CD14-positive monocyte (primary cell): Measurements from ENCODE around the gene PMS2. TPM values are rescaled to one million over a fixed set of nuclear protein-coding genes. Genes with fewer than 3 reads are reported as not detected.
"Not testable (repeated sequence)": the region's sequence is repeated elsewhere in the genome, so short reads cannot be mapped to it uniquely, and the experiment has no call there.

ENCODE experiments used
- DNase-seq, 3 donors: peaks; one replicate each; pipeline ENCODE4 v3.0.0-alpha.2; 2011 to 2022
- H2AFZ ChIP-seq: 2 replicates; pipeline ENCODE4 v1.6.0; 2012; ENCODE audit warnings: mild to moderate bottlenecking, low read depth, low read length, inconsistent platforms; ENCODE audit not compliant: insufficient read depth, poor library complexity, severe bottlenecking
- H3K27ac ChIP-seq, 2 donors: 1 replicate in 1 of 2; 2 replicates in 1 of 2; pipeline ENCODE4 v1.5.1; 2012 to 2013; ENCODE audit warnings: low read length in 2 of 2, control low read depth in 1 of 2, inconsistent platforms in 1 of 2, low read depth in 1 of 2, mild to moderate bottlenecking in 1 of 2
- H3K27me3 ChIP-seq, 2 donors: one replicate each; pipeline versions ENCODE4 v1.6.0 to v1.6.1; 2011 to 2013; ENCODE audit warnings: low read length in 2 of 2; ENCODE audit not compliant: control insufficient read depth in 2 of 2, insufficient read depth in 2 of 2
- H3K36me3 ChIP-seq, 2 donors: replicated peaks in 1 of 2; 1 replicate in 1 of 2; 2 replicates in 1 of 2; pipeline versions ENCODE4 v1.5.1 to v1.6.1; 2012 to 2013; ENCODE audit warnings: low read length in 2 of 2, control low read depth in 1 of 2, inconsistent platforms in 1 of 2, mild to moderate bottlenecking in 1 of 2; ENCODE audit not compliant: insufficient read depth in 2 of 2, control insufficient read depth in 1 of 2
- H3K4me1 ChIP-seq, 2 donors: 1 replicate in 1 of 2; 2 replicates in 1 of 2; pipeline versions ENCODE4 v1.5.1 to v1.6.1; 2012 to 2013; ENCODE audit warnings: low read length in 2 of 2, control low read depth in 1 of 2, inconsistent platforms in 1 of 2, mild to moderate bottlenecking in 1 of 2, moderate library complexity in 1 of 2; ENCODE audit not compliant: insufficient read depth in 2 of 2, control insufficient read depth in 1 of 2
- H3K4me2 ChIP-seq: replicated peaks from 2 replicates; pipeline ENCODE3; 2012; ENCODE audit warnings: low read length, moderate library complexity, mild to moderate bottlenecking; ENCODE audit not compliant: poor library complexity, severe bottlenecking; ENCODE audit errors: extremely low read depth
- H3K4me3 ChIP-seq, 3 experiments: fragments of 200-600 bp in 1 of 3; sonication (generic) in 1 of 3; replicated peaks in 1 of 3; 1 replicate in 2 of 3; 2 replicates in 1 of 3; pipeline ENCODE4 v1.5.1; 2011 to 2013; ENCODE audit warnings: low read length in 3 of 3, mild to moderate bottlenecking in 3 of 3, control low read depth in 2 of 3, low read depth in 2 of 3, inconsistent platforms in 1 of 3, moderate library complexity in 1 of 3
- H3K79me2 ChIP-seq: 2 replicates; pipeline ENCODE4 v1.6.0; 2012; ENCODE audit warnings: mild to moderate bottlenecking, control low read depth, inconsistent platforms, low read length, moderate library complexity; ENCODE audit not compliant: insufficient read depth
- H3K9ac ChIP-seq: 2 replicates; pipeline ENCODE4 v1.6.0; 2017; ENCODE audit warnings: low read length, mild to moderate bottlenecking; ENCODE audit not compliant: insufficient read depth, poor library complexity, severe bottlenecking
- H3K9me3 ChIP-seq, 2 donors: replicated peaks in 1 of 2; 1 replicate in 1 of 2; 2 replicates in 1 of 2; pipeline versions ENCODE4 v1.5.1 to v1.6.1; 2012 to 2013; ENCODE audit warnings: low read length in 2 of 2, control low read depth in 1 of 2; ENCODE audit not compliant: control insufficient read depth in 1 of 2, insufficient read depth in 1 of 2
- H4K20me1 ChIP-seq: 2 replicates; pipeline ENCODE4 v1.6.0; 2012; ENCODE audit warnings: mild to moderate bottlenecking, low read length, control low read depth, moderate library complexity; ENCODE audit not compliant: insufficient read depth
- H3K27ac Mint-ChIP-seq, 7 donors: one replicate each; pipeline ENCODE4 v1.8.0; 2020; ENCODE audit warnings: mild to moderate bottlenecking in 7 of 7, mixed read lengths in 7 of 7, moderate library complexity in 6 of 7, inconsistent platforms in 2 of 7
- H3K27me3 Mint-ChIP-seq, 3 donors: one replicate each; pipeline ENCODE4 v1.8.0; 2021 to 2022; ENCODE audit warnings: low read depth in 3 of 3, mild to moderate bottlenecking in 3 of 3, mixed read lengths in 3 of 3, moderate library complexity in 3 of 3, inconsistent platforms in 1 of 3
- H3K36me3 Mint-ChIP-seq, 2 donors: one replicate each; pipeline ENCODE4 v1.8.0; 2020; ENCODE audit warnings: mixed read lengths in 2 of 2, inconsistent platforms in 1 of 2, mild to moderate bottlenecking in 1 of 2
- H3K4me1 Mint-ChIP-seq: one replicate; pipeline ENCODE4 v1.8.0; 2020; ENCODE audit warnings: mild to moderate bottlenecking, mixed read lengths
- H3K4me3 Mint-ChIP-seq, 2 donors: one replicate each; pipeline ENCODE4 v1.8.0; 2020; ENCODE audit warnings: mild to moderate bottlenecking in 2 of 2, mixed read lengths in 2 of 2, moderate library complexity in 1 of 2
- H3K9me3 Mint-ChIP-seq, 7 donors: one replicate each; pipeline ENCODE4 v1.8.0; 2020 to 2022; ENCODE audit warnings: mixed read lengths in 7 of 7, mild to moderate bottlenecking in 6 of 7, moderate library complexity in 6 of 7, inconsistent platforms in 2 of 7
- WGBS: methylation state at CpG from one replicate; pipeline ENCODE4 v1.1.5; 2013; ENCODE audit warnings: missing lambda C conversion rate; ENCODE audit not compliant: insufficient coverage; 5-methylcytosine and 5-hydroxymethylcytosine counted together
- intact Hi-C, 2 donors: fragments of 100-400 bp; cut with micrococcal nuclease; formaldehyde crosslinking; loops; one replicate each; pipeline versions ENCODE4 v1.15.0 to v1.15.1; 2023
- polyA plus RNA-seq, 3 donors: library from polyadenylated mRNA; depleted of rRNA in 1 of 3; unstranded in 2 of 3; stranded (reverse) in 1 of 3; fragments of 300-500 nt in 2 of 3; fragments of >200 nt in 1 of 3; fragmentation: Illumina TruSeq in 2 of 3; gene quantifications; 1 replicate in 2 of 3; 2 replicates in 1 of 3; pipeline ENCODE4 v1.2.3, GENCODE V29; 2012 to 2021

The PMS2 gene
- polyA plus RNA-seq, 3 donors: 3.8 to 5.1 (median 4.8) TPM

DNA sequence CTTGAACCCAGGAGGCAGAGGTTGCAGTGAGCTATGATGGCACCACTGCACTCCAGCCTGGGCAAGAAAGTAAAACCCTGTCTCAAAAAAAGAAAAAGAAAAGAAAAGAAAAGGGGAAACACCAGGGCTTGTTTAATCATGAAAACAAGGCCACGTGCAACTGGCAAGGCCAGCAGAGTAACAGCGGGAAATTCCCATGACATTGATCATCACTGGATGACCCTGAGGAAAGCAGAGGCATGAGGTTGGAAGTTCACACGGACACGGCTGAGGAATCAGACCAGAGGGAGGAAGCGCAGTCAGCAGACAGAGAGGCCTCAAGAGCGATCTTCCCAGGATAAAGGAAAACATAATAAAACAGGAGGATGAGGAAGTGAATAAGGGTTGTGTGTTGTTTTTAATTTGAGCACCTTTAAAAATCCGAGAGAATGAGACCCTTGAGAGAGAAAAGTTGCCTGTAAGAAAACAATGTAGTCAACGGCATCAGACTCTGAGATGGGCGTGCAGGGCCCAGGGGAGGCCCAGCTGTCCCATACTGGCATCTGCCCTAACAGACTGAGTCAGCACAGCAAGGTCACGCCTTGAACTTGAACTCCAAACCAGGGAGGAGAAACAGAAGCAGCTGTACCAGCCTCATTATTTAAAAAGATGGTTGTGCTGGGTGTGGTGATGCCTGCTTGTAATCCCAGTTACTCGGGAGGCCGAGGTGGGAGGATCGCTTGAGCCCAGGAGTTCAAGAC lies 76.8 kb downstream of the PMS2 start:
- H3K9me3 Mint-ChIP-seq, H3K4me1 ChIP-seq, H4K20me1 ChIP-seq, H3K9ac ChIP-seq, H3K27me3 ChIP-seq, H3K79me2 ChIP-seq, DNase-seq, H3K4me3 ChIP-seq, H3K4me1 Mint-ChIP-seq, intact Hi-C loops, H3K36me3 ChIP-seq, H2AFZ ChIP-seq, H3K27ac Mint-ChIP-seq, H3K9me3 ChIP-seq, H3K27me3 Mint-ChIP-seq, H3K27ac ChIP-seq, H3K4me2 ChIP-seq, H3K4me3 Mint-ChIP-seq: not testable (repeated sequence)
- no CpG with 5 or more reads among the region's 13 CpGs for WGBS
- H3K36me3 Mint-ChIP-seq: peaks cover 10 to 22% of the 10 kb centered on the region in 2 donors

DNA sequence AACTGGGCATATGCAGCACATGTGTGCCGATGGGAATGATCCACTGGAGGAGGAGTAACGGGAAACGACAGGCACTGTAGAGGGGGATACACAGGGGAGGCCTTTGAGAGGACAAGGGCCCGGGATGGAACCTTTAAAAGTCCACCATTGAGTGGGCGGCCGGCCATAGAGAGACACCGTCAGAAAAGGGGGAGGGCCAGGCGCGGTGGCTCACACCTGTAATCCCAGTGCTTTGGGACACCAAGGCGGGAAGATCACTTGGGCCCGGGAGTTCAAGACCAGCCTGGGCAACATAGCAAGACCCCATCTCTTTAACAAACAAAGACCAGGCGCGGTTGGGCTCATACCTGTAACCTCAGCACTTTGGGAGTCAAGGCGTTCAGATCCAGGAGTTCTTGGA lies 77.6 kb downstream of the PMS2 start:
- H3K27me3 ChIP-seq, H3K4me1 Mint-ChIP-seq, H3K4me3 ChIP-seq, H3K27me3 Mint-ChIP-seq, H3K4me3 Mint-ChIP-seq, H3K36me3 ChIP-seq, intact Hi-C loops, H3K79me2 ChIP-seq, H3K27ac Mint-ChIP-seq, H3K4me2 ChIP-seq, DNase-seq, H4K20me1 ChIP-seq, H3K27ac ChIP-seq, H3K9me3 Mint-ChIP-seq, H2AFZ ChIP-seq, H3K9ac ChIP-seq, H3K4me1 ChIP-seq, H3K9me3 ChIP-seq: not testable (repeated sequence)
- H3K36me3 Mint-ChIP-seq: peaks cover 10 to 25% of the 10 kb centered on the region in 2 donors
- 99% methylated on average over 6 of the region's 14 CpGs for WGBS

DNA sequence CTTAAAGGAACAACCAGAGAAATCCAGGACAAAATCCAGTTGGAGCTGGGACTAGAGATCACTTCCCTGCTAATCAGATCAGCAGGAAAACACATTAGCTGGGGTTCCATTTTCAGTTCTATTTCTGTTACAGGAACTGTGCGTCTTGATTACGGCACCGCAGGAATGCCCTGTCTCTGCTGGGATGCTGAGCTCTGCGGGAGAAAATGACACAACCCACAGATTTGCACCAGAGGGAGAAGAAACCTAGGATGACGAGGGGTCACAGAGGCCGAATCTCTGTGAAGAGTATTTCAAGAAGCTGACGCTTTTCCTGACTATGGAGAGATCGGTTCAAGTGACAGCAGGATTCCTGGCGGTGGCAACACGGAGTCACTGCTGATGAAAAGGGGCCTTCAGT lies 78.6 kb downstream of the PMS2 start:
- H3K79me2 ChIP-seq, H3K4me3 ChIP-seq, DNase-seq, H3K36me3 ChIP-seq, H3K9ac ChIP-seq, H3K27me3 Mint-ChIP-seq, intact Hi-C loops, H3K4me1 ChIP-seq, H3K9me3 Mint-ChIP-seq, H2AFZ ChIP-seq, H3K27ac Mint-ChIP-seq, H3K9me3 ChIP-seq, H3K4me1 Mint-ChIP-seq, H4K20me1 ChIP-seq, H3K4me2 ChIP-seq, H3K27me3 ChIP-seq, H3K27ac ChIP-seq, H3K4me3 Mint-ChIP-seq: not testable (repeated sequence)
- H3K36me3 Mint-ChIP-seq: peaks cover 10 to 25% of the 10 kb centered on the region in 2 donors
- WGBS: no CpG with 5 or more reads among the region's 10 CpGs

DNA sequence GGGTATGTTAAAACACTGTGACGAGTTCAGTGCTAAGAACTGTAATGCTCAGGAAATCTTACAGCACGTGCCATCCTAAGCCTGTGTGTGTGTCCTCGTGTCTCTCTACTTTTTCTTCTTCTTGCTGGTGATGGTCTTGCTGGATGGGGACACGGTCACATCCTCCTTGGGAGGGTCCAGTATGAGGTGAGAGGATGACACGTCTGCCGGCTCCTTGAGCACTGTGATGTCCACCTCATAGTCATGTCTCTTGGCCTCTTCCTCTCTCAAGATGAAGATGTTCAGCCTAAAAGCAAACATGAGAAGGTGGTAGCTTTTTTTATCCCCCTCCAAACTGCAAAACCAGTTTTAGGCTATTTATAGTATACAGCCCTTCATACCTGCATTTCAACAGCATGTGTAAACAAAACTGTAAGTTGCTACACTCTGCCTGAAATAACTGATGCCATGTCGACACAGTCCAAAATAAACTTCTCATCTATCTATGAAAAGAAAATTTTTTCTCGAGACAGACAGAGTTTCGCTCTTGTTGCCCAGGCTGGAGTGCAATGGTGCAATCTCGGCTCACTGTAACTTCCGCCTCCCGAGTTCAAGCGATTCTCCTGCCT lies 82.5 kb downstream of the PMS2 start:
- not testable (repeated sequence) for H3K9me3 Mint-ChIP-seq, H3K4me1 Mint-ChIP-seq

More for the DNA sequence above, 82.5 kb downstream of the PMS2 start:
- H3K9me3 ChIP-seq, H2AFZ ChIP-seq, H3K9ac ChIP-seq, H3K36me3 ChIP-seq, H4K20me1 ChIP-seq, intact Hi-C loops, H3K27me3 ChIP-seq, H3K4me3 Mint-ChIP-seq, H3K79me2 ChIP-seq, H3K27ac Mint-ChIP-seq, H3K4me2 ChIP-seq, H3K4me1 ChIP-seq, H3K27me3 Mint-ChIP-seq, DNase-seq, H3K27ac ChIP-seq, H3K4me3 ChIP-seq: not testable (repeated sequence)
- H3K36me3 Mint-ChIP-seq: peaks cover 10 to 22% of the 10 kb centered on the region in 2 donors
- no CpG with 5 or more reads among the region's 13 CpGs for WGBS
